ENCODE results near the gene KIAA1328.
A peak's percentile ranks its signal among the peaks of the same experiment; 100 is the strongest.
"Not testable (repeated sequence)": the region's sequence is repeated elsewhere in the genome, so short reads cannot be mapped to it uniquely, and the experiment has no call there.

KIAA1328 gene

DNA sequence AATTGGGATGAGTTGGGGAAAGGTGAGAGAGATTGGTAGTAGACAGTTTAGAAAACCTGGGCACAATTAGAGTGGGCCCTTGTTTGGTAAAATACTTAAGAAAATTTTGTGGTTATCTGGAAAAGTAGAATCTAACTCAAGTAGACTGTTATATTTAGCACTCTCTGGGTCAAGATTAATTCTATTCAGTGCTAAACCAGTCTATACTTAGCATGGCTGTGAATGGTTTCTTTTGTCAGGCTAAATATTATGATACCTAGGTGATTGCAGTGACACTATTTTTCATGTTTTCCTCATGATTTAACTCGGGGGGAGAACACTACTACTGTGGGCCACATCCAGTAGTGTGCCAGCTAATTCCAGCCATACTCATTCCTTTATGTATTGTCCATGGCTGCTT lies 58.9 kb downstream of the KIAA1328 start:
- Mint-ChIP-seq H3K27ac (no peak overlapping the region), H3K27me3 (no peaks in the 10 kb centered on the region), H3K36me3 (ENCODE audit: low read depth) (peaks cover 28% of the 10 kb centered on the region), H3K4me1 (ENCODE audit: low read depth) (no peaks in the 10 kb centered on the region), H3K4me3 (no peak overlapping the region), H3K9me3 (no peaks in the 10 kb centered on the region)

DNA sequence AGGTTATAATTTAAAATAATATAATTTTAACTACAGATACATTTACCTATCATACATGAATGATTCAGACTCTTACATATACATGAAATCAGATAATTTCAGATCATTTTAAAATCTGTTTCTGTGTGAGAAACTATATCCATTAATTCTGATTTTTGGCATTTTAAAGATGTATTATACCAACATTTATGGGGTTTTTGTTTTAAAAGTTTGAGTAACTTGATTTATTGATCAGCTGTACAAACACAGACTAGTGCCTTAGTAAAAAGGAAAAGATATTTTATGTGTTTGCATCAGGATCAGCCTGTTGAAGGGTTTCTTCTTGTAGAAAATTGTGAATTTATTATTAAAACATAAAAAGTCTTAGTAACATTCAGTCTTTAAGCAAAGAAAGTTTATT lies 59.9 kb downstream of the KIAA1328 start:
- Mint-ChIP-seq H3K4me1 (ENCODE audit: low read depth) (no peaks in the 10 kb centered on the region), H3K27ac (no peak overlapping the region), H3K4me3 (no peak overlapping the region), H3K36me3 (ENCODE audit: low read depth) (peaks cover 32% of the 10 kb centered on the region), H3K9me3 (no peaks in the 10 kb centered on the region), H3K27me3 (no peaks in the 10 kb centered on the region)

- no peak overlapping the region for H3K27ac Mint-ChIP-seq
- H3K36me3 Mint-ChIP-seq (ENCODE audit: low read depth) = peaks cover 33% of the 10 kb centered on the region
- no peaks in the 10 kb centered on the region for H3K9me3 Mint-ChIP-seq
- H3K4me1 Mint-ChIP-seq (ENCODE audit: low read depth) = no peaks in the 10 kb centered on the region
- H3K4me3 Mint-ChIP-seq = no peak overlapping the region
- H3K27me3 Mint-ChIP-seq = no peaks in the 10 kb centered on the region
Observed at GRCh38 chr18:36889321-36889720, 60.4 kb downstream of the KIAA1328 start.

DNA sequence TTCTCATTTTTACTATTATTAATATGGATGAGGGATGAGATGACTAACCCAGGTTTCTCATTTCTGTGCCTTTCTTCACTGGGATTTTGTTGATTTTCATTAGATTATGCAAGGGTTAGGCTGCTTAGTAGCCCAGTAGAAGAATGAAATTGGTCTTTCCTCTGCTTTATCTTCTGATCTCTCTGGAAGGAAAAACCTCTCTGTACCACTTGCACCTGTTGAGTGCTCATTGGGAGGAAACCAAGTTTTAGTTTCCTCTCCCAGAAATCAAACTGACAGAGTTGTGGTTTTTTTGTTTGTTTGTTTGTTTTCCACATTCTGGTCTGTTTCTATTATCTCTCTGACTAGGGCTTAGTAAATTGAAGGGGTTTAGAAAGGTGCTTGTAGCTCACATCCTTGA lies 60.8 kb downstream of the KIAA1328 start:
- H3K4me3 Mint-ChIP-seq = no peak overlapping the region
- H3K36me3 Mint-ChIP-seq (ENCODE audit: low read depth) = peaks cover 33% of the 10 kb centered on the region
- no peak overlapping the region for H3K27ac Mint-ChIP-seq

GRCh38 chr18:36890598-36890997 lies 61.7 kb downstream of the KIAA1328 start:
- no peak overlapping the region for H3K4me3 Mint-ChIP-seq
- peaks cover 28% of the 10 kb centered on the region for H3K36me3 Mint-ChIP-seq (ENCODE audit: low read depth)
- no peak overlapping the region for H3K27ac Mint-ChIP-seq
- H3K9me3 Mint-ChIP-seq = no peaks in the 10 kb centered on the region
- H3K4me1 Mint-ChIP-seq (ENCODE audit: low read depth) = no peaks in the 10 kb centered on the region
- H3K27me3 Mint-ChIP-seq = no peaks in the 10 kb centered on the region

More for the DNA sequence above, 60.8 kb downstream of the KIAA1328 start:
- Mint-ChIP-seq H3K27me3 (no peaks in the 10 kb centered on the region), H3K9me3 (no peaks in the 10 kb centered on the region), H3K4me1 (ENCODE audit: low read depth) (no peaks in the 10 kb centered on the region)

GRCh38 chr18:36893227-36893626 lies 64.3 kb downstream of the KIAA1328 start:
- Mint-ChIP-seq H3K36me3 (ENCODE audit: low read depth) (peaks cover 22% of the 10 kb centered on the region), H3K4me3 (no peak overlapping the region), H3K27me3 (no peaks in the 10 kb centered on the region), H3K4me1 (ENCODE audit: low read depth) (no peaks in the 10 kb centered on the region), H3K27ac (no peak overlapping the region), H3K9me3 (no peaks in the 10 kb centered on the region)

GRCh38 chr18:36895606-36896005 lies 66.7 kb downstream of the KIAA1328 start:
- Mint-ChIP-seq H3K27ac (no peak overlapping the region), H3K27me3 (no peaks in the 10 kb centered on the region), H3K9me3 (peaks cover 8% of the 10 kb centered on the region), H3K4me3 (no peak overlapping the region), H3K36me3 (ENCODE audit: low read depth) (peaks cover 31% of the 10 kb centered on the region), H3K4me1 (ENCODE audit: low read depth) (no peaks in the 10 kb centered on the region)

- Mint-ChIP-seq H3K9me3 (peaks cover 8% of the 10 kb centered on the region), H3K36me3 (ENCODE audit: low read depth) (peaks cover 27% of the 10 kb centered on the region), H3K4me1 (ENCODE audit: low read depth) (no peaks in the 10 kb centered on the region), H3K27me3 (no peaks in the 10 kb centered on the region), H3K4me3 (no peak overlapping the region), H3K27ac (no peak overlapping the region)
Observed at GRCh38 chr18:36897253-36897652, 68.3 kb downstream of the KIAA1328 start.

DNA sequence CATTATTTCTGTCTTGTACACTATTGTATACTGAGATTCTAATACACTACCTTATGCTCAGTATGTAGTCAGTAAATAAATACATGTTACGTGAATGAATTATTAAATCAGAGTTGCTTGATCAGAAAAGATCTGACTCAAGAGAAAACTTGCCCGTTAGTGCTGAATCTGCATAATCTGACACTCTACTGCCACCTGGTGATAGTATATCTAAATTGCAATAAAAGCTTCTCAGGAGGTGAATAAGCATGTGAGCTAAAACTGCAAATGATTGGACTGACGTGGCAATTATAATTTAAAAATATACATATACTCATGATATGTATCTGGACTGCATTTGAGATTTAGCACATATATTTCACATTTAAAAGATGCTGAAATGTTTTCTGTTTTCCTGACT lies 70.4 kb downstream of the KIAA1328 start:
- Mint-ChIP-seq H3K9me3 (peaks cover 8% of the 10 kb centered on the region), H3K27ac (no peak overlapping the region), H3K36me3 (ENCODE audit: low read depth) (peaks cover 23% of the 10 kb centered on the region), H3K4me3 (no peak overlapping the region), H3K27me3 (no peaks in the 10 kb centered on the region), H3K4me1 (ENCODE audit: low read depth) (no peaks in the 10 kb centered on the region)

GRCh38 chr18:36900466-36900865 lies 71.5 kb downstream of the KIAA1328 start:
- H3K4me3 Mint-ChIP-seq = no peak overlapping the region

GRCh38 chr18:36901277-36901701 lies 72.4 kb downstream of the KIAA1328 start:
- peaks cover 13% of the 10 kb centered on the region for H3K9me3 Mint-ChIP-seq
- H3K27ac Mint-ChIP-seq = no peak overlapping the region
- H3K4me3 Mint-ChIP-seq = no peak overlapping the region
- H3K4me1 Mint-ChIP-seq (ENCODE audit: low read depth) = no peaks in the 10 kb centered on the region
- H3K27me3 Mint-ChIP-seq = no peaks in the 10 kb centered on the region
- H3K36me3 Mint-ChIP-seq (ENCODE audit: low read depth) = peaks cover 32% of the 10 kb centered on the region

More at GRCh38 chr18:36900466-36900865, 71.5 kb downstream of the KIAA1328 start:
- H3K4me1 Mint-ChIP-seq (ENCODE audit: low read depth) = no peaks in the 10 kb centered on the region
- peaks cover 10% of the 10 kb centered on the region for H3K9me3 Mint-ChIP-seq
- peaks cover 27% of the 10 kb centered on the region for H3K36me3 Mint-ChIP-seq (ENCODE audit: low read depth)
- no peak overlapping the region for H3K27ac Mint-ChIP-seq
- no peaks in the 10 kb centered on the region for H3K27me3 Mint-ChIP-seq

GRCh38 chr18:36903215-36903928 lies 74.4 kb downstream of the KIAA1328 start:
- H3K27me3 Mint-ChIP-seq = no peaks in the 10 kb centered on the region
- H3K4me3 Mint-ChIP-seq = no peak overlapping the region
- H3K9me3 Mint-ChIP-seq = peaks cover 13% of the 10 kb centered on the region
- H3K4me1 Mint-ChIP-seq (ENCODE audit: low read depth) = no peaks in the 10 kb centered on the region
- H3K36me3 Mint-ChIP-seq (ENCODE audit: low read depth) = peaks cover 24% of the 10 kb centered on the region
- no peak overlapping the region for H3K27ac Mint-ChIP-seq

- no peaks in the 10 kb centered on the region for H3K4me1 Mint-ChIP-seq (ENCODE audit: low read depth)
- H3K36me3 Mint-ChIP-seq (ENCODE audit: low read depth) = peaks cover 17% of the 10 kb centered on the region
- H3K4me3 Mint-ChIP-seq = no peak overlapping the region
- no peak overlapping the region for H3K27ac Mint-ChIP-seq
- peaks cover 5% of the 10 kb centered on the region for H3K9me3 Mint-ChIP-seq
- no peaks in the 10 kb centered on the region for H3K27me3 Mint-ChIP-seq
Observed at GRCh38 chr18:36905571-36905970, 76.6 kb downstream of the KIAA1328 start.

GRCh38 chr18:36909282-36909681 lies 80.4 kb downstream of the KIAA1328 start:
- not testable (repeated sequence) for H3K27me3 Mint-ChIP-seq, H3K27ac Mint-ChIP-seq, H3K9me3 Mint-ChIP-seq, H3K4me3 Mint-ChIP-seq
- H3K36me3 Mint-ChIP-seq (ENCODE audit: low read depth) = peaks cover 30% of the 10 kb centered on the region
- H3K4me1 Mint-ChIP-seq (ENCODE audit: low read depth) = peaks cover 20% of the 10 kb centered on the region

DNA sequence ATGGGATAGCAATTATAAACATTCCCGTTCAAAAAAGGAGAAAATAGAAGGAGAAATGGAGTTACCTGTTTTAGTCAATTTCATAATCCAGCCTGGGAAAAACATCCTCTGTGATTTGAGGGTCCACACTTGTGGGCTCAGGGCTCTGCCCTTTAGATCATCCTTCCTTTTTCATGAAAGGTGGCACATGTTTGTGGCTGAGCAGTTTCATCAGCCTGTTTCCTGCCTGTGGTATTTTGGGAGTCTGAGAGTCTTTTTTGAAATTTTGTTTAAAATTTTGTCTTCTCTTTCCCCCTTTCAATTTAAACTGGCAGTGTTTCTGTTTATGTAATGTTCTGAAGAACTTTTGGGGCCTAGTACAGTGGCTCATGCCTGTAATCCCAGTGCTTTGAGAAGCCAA lies 84.0 kb downstream of the KIAA1328 start:
- peak overlapping the region; percentile 52 for H3K27ac Mint-ChIP-seq
- H3K9me3 Mint-ChIP-seq = no peaks in the 10 kb centered on the region
- H3K27me3 Mint-ChIP-seq = no peaks in the 10 kb centered on the region
- H3K4me1 Mint-ChIP-seq (ENCODE audit: low read depth) = peaks cover 20% of the 10 kb centered on the region
- H3K4me3 Mint-ChIP-seq = no peak overlapping the region
- peaks cover 21% of the 10 kb centered on the region for H3K36me3 Mint-ChIP-seq (ENCODE audit: low read depth)

- peaks cover 12% of the 10 kb centered on the region for H3K9me3 Mint-ChIP-seq
- H3K4me3 Mint-ChIP-seq = no peak overlapping the region
- H3K36me3 Mint-ChIP-seq (ENCODE audit: low read depth) = peaks cover 22% of the 10 kb centered on the region
- no peak overlapping the region for H3K27ac Mint-ChIP-seq
- H3K4me1 Mint-ChIP-seq (ENCODE audit: low read depth) = peaks cover 10% of the 10 kb centered on the region
- H3K27me3 Mint-ChIP-seq = no peaks in the 10 kb centered on the region
Observed at GRCh38 chr18:36917907-36918306, 89.0 kb downstream of the KIAA1328 start.

Measured in stimulated activated naive CD8-positive, alpha-beta T cell treated with anti-CD3 and anti-CD28 coated beads, Interleukin-15, Interleukin-2, amounts not matched to agents 100 ng/mL and 50 ng/mL, for 24 hours (primary cell).